Fibroblast of peridontal ligament (primary cell): ENCODE data around the gene CTNNA1.

ENCODE experiments used
- DNase-seq: peaks from one replicate; pipeline ENCODE4 v3.0.0-alpha.2; 2010; ENCODE audit errors: extremely low read depth

The CTNNA1 gene

DNA sequence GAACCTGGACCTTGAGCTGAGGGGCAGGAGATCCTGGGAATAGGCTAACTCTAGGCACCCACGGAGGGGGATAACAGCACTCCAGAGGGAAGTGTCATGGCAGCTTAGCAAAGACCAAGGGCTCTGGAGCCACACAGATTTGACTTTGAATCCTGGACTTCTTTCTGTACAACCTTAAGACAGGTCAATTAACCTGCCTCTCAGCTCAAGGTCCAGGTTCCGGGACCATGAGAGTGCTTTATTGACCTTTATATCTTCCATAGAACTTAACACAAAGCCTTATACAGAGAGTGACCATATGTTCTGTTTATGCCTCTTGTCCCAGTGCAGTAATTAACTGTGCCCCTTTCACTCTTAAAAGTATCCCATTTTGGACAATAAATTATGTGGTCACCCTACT, 212.4 kb downstream of the CTNNA1 start:
- no peak for DNase-seq

DNA sequence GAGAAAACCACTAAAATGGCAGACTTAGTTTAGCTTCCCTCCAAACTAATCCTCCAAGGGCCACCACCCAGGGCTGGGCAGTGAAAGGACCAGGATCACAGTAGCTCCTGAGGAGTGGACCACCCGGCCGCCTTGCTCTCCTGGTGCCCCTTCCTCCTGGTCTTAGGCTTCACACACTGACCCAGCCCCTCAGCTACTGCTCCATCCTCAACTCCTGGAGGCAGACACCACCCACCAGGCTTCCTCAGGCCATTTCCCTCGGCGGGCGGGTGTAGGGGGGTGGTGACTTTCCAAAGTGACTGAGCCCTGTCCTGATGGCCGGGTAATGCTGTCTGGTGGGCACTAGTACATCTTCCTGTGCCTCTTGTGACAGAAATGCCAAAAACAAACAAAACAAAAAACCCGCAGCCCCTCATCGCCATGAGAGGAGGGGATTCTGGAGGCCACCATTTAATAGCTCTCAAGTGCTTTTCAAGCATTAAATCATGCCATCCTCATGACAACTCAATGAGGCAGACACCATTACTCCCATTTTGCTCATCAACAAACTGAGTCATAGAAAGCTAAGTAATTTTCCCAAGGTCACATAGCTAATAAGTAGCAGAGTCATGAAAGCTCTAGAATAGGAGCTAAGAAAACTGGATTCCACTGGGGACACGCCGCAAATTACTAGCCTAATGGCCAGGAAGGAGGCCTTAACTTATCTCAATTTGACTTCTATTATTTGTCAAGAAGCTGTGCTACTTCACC, 213.2 kb downstream of the CTNNA1 start:
- no peak for DNase-seq

DNA sequence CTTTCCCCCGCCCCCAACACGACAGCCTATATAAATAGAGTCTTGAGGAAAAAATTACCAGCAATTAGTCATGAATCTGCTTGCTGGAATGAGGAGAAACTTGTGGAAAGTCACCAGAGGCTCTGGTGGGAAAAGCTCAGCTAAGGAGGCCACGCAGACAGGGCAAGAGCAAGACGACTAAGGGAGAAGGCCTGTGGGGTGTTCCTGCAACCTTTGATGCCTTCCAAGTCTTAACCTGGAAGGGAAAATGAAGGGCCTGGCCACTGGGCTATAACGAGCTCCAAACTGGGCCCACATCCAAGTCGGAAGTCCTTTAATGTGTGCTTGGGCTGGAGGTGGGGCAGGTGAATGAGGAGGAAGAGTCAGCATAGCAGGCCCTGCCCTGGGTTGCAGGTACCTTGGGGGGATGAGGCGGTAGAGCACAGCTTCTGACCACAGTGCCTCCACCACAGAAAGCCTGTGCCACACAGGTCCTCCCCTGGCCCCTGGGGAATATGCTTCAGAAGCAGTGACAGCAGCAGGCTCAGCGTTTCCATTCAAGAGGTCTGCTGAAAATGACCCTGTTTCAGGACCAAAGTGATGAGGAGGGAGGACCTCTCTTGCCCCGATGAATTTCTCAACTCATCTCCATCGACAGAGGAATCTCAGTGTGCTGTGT, 214.7 kb downstream of the CTNNA1 start:
- DNase-seq = no peak

DNA sequence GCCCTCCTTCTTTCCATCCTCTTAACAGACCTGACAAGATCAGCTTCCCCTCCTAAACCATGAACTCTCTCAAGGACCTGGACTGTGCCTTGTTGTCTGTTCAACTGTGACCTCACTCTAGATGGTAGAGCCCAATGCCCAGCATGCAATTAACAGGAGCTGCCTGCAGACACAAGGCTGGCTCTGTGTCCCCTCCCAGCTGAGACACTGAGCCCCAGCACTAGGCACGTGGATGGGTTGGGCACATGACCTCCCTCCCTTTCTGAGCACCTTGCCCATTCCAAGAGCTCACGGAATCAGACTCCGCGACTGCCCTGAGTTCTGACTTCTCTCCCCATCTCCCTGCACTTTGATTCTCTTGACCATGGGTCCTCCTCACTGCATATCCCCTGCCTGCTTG, 215.4 kb downstream of the CTNNA1 start:
- DNase-seq = no peak

DNA sequence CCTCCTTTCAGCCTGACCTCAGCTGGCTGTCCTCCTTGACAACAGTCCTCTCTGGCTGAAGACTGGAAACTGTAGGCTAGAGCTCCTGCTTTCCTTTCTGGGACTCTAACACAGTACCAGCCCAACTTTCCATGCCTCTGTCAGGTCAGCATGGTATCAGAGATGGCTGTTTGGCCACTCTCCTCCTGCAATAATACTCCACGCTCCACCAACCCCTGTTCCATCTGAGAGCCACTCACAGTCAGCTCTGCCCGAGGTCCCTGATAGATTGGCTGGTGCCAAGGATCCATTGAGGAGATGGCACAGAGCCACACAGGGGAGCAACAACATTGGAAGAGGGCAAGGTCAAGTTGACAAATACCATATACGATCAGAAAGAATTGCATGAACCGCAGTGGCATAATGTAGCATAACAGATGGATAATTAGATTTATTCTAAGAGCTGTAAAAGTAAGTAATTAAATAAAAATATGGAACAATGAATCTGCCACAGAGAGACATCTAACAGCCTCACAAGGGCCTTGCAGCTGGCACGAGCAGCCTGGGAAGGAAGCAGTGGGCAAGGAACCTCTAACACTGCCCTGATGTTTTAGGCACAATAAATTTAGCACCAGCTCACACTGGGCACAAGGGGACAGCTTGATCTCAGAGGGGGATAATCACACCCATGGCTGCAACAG, 216.2 kb downstream of the CTNNA1 start:
- DNase-seq = no peak

DNA sequence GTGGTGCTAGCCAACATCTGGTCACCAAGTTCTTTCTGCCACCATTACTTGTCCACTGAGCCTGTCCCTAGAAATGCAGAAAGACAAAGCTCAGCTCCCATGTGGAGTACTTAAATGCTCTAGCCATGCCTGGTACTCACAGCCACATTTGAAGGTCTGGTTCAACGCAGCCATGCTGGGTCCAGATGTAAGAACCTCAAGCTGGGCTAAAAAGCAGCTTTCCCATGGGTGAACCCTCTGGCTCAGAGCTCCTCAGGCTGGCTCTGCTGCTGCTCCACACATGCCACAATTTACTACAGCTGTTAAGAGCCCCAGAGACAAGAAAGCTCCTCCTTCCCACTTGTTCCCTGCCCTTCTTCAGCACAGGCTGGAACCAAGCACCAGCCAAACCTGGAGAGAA, 219.0 kb downstream of the CTNNA1 start:
- DNase-seq = peak; percentile 90

DNA sequence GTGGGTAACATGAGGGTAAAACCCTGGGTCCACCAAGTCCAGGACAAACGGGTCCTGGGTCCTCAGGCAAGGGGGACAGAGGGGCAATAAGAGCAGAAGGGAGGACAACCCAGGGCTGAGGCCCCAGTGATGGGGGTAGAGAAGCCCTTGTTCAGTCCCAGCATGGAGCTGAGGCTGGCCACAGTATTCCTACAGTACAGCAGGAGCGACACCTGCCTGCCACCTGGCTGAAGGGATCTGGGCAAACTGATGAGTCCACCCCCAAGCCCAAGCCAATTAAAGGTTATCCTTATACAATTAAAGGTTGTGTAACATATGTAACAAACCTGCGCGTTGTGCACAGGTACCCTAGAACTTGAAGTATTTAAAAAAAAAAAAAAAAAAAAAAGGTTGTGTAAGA, 219.6 kb downstream of the CTNNA1 start:
- no peak for DNase-seq

DNA sequence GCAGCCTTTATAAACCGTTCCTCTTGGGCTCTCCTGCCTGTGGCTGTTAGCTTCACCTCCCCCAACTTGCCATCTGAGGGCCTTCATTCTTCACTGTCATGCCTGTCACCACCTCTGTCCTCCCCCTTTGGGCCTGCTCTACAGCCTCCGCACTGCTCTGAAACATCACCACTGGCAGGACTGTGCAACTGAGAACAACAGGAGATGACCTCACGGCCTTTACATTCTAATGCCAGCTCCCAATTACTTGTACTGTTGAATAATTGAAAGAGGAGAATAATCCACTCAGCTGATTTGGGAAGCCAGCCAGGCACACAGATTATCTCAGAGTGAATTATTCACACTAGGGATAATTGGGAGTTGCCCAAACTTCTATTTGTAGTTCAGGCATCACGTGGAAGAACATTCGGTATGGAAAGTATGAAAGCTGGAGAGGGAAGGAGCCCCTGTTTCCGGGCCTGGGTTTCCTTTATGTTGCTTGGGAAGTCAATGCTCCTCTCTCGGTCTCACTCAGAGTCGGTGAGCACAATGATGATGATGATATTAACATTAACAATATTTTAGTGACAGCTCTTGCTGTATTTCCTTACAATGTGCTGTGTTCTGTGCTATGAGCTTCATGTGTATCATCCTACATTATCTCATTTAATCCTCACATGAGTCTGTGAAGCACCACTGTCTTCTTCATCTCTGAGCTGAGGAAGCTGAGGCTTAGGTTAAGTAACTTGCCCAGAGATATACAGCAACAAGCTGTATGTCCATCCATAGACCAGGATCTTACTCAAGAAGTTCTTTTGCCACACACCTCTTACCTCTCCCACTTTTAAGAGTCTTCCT, 221.2 kb downstream of the CTNNA1 start:
- DNase-seq = no peak

DNA sequence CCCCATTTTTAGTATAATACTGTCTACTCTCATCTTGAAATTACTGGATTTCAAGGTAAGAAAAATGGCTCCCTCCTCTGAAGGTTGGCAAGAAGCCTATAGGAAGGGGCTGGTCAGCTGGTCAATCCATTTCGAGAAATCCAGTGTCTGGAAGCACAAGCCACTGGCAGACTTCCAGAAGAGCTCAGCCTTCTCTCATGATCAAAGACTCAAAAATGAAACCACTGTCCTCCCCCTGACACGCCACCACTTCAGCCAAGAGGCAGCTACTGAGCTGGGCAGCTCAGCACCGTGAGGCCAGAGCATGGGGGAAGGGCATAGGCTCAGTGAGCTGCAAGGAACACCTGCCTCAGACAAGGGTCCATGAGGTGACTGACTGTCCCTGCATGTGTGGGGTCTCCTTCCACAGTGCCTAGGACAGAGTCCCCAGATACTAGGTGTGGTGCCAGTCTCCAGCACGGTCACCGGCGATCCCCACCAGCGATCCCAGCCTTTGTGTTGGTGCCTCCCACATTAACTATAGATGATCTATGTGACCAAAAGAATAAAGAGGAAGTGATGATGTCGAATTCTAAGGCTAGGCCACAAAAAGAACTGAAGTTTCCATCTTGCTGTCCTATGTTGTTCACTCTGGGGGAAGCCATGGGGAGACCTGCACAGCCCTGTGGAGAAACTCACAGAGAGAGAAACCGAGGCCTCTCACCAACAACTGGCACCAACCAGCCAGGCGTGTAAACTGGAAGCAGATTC, 222.0 kb downstream of the CTNNA1 start:
- DNase-seq = peak; percentile 63

DNA sequence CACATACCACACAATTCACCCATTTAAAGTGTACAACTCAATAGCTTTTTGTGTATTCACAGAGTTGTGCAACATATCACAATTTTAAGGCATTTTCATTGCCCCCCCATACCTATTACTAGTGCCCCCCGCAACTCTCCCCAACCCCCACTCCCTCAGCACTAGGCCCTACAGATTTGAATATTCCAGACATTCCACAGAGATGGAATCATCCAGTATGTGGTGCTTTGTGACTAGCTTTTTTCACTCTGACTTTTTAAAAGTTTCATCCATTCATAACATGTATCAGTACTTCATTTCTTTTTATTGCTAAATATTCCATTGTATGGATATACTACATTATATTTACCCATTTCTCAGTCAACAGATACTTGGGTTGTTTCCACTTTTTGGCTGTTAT, 224.9 kb downstream of the CTNNA1 start:
- DNase-seq = peak; percentile 23

DNA sequence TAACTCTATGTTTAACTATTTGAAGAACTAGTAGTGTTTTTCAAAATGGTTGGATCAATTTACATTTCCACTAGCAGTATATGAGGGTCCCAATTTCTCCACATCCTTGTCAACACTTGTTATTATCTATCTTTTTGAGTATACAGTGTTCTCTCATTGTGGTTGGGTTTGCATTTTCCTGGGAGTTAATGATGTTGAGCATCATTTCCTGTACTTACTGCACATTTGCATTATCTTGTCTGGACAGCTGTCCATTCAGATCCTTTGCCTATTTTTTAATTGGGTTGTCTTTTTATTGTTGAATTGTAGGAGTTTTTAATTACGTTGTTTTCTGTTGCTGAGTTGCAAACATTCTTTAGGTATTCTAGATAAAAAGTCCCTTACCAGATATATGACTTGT, 225.4 kb downstream of the CTNNA1 start:
- DNase-seq = no peak

DNA sequence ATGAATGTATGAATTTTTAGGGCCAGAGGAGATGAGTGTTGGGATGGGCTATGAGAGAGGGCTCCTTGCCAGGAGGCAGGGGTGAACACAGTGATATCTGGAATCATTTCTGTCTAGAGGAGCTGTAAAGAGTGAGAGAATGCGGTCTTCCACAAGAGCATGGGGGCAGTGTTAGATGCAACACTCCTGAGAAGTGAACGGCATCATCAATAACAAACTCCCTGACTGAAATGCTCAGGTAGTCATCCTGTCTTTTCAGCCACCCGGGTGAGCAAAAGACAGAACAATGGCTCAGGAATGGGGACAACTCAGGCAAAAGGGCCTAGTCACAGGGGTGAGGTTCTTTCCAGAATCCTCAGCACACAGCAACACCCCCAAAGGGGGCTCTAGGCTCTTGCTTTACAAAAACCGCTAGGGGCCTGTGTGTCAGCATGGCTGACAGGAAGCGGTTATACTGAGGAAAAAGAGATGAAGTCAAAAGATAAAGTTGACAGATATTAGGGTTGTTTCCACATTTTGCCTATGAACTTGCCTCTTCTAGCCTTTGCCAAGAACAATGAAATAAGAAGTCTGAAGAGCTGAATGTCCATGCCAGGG, 226.6 kb downstream of the CTNNA1 start:
- DNase-seq = no peak

DNA sequence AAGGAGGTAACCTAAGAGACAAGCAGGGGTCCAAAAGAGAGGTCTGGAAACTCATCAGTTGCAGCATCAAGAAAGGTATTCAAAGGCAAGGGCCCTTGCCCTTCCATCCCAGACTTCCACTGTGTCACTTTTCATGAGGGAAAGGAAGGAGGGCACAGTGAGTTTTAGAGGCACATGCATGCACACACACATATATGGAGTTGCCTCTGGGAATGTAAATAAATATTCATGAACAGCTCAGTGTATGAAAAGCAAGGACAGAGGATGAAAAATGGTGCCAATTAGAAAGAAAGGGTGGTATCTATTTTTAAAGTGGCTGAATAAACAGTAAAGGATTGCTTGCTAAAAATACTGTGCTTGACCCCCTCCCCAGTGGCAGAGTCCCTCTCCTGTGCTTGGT, 227.2 kb downstream of the CTNNA1 start:
- DNase-seq = no peak

DNA sequence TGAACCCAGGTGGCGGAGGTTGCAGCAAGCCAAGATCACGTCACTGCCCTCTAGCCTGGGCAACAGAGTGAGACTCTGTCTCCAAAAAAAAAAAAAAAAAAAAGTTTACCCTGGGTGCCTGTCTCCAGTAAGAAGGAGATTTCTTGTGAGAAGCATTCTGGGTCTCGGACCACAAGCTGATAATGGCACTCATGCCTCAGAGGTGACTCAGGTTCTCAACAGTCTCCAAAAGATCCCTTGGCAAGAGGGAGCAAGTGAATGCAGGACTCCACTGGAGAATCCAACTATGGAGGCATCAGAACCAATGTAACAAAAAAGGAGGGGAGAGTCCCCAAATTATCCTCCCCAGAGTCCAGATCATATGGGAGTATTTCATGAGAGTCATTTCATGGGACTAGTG, 227.9 kb downstream of the CTNNA1 start:
- DNase-seq = peak; percentile 47

DNA sequence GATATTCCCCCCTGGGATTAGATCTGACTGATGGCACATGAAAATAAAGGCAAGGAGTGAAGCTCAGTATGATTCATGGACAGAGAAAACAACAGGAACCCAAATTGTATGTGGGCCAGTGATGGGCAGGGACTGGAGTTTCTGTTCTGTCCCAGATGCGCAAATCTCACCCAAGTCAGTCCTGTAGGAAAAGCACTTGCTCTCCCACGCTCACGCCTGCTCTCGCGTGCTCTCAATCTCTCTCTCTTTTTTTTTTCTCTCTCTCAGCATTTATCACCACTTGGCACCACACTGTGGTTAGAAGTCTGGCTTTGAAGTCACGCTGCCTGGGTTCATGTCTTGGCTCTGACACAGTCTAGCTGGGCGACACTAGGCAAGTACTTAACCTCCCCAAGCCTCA, 228.4 kb downstream of the CTNNA1 start:
- DNase-seq = peak; percentile 10

DNA sequence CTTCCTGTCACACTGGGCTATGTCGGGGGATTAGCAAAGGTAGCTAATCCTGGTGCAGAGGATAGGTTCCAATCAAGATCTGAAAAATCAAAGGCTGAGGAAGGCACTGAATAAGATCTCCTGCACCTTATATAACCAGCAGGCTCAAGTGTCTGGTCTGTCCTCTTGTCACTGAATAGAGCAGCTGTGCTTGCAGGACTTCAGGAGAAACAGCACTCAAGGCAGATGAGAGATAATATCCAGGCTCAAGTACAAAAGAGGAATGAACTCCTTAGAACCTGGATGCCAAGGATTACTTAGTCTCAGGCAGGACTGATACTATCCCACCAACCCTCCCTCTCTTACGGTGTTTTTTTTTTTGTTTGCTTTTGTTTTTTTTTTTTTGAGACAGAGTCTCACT, 230.8 kb downstream of the CTNNA1 start:
- DNase-seq = no peak
